Measurements from ENCODE around the gene GAPT.
A peak's percentile ranks its signal among the peaks of the same experiment; 100 is the strongest.

The GAPT gene

DNA sequence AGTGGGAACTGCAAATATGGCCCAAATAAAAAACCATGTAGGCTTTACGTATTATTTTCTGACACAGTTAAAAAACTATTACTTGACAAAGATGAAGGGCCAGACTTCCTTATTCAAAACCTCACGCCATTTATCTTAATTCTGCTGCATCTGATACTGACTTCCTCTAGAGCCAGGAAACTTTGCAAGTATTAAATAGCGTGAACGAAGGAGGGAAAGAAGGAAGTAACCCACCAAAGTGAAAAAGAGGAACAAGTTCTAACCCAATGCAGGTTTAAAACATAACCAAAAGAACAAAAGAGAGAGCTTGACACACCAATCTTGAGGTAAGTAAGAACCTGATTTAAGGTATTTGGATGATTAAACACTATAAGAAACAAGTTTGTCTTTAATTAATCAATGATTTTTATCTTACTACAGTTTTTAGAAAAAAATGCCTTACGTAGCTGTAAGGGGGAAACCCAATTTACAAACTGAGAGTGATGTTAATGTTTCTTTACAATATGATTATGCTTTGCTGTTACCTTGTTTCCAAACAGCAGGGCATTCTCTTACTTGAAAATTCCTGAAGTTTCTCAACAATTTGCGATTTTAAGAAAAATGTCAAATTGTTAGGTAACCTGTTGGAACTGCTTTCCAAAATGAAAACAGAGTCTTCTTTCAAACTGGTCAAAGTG lies at the start of gene GAPT:
TSS of gene GAPT (plus strand) at position 220 of the 677 bp plus-strand sequence. CDS start 3,102 bp downstream, outside the sequence.
- no peak for DNase-seq

DNA sequence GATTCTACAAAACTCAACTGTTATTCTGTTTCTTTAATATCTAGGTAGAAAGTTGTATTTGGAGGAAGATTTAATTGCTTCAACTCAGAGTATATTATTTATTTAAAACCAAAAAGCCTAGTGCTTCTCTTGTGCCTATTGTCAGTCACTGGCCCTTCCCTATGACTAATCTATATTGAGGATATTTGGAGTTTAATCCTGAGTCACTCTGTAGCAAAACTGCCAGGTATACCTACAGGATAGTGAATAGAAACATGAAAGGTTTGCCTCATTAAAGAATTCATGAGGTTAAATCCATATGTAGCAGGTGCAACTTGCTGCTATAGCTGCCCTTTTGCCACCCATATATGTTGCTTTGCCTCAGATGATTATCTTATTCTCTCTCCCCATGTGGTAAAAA lies 46.4 kb upstream of the GAPT start:
- no peak for DNase-seq

DNA sequence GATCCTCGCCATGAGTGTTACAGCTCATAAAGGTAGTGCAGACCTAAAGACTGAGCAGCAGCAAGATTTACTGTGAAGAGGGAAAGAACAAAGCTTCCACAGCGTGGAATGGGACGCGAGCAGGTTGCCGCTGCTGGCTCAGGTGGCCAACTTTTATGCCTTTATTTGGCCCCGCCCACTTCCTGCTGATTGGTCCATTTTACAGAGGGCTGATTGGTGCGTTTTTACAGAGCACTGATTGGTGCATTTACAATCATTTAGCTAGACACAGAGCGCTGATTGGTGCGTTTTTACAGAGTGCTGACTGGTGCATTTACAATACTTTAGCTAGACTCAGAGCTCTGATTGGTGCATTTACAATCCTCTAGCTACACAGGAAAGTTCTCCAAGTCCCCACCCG lies 45.2 kb upstream of the GAPT start:
- no peak for DNase-seq

DNA sequence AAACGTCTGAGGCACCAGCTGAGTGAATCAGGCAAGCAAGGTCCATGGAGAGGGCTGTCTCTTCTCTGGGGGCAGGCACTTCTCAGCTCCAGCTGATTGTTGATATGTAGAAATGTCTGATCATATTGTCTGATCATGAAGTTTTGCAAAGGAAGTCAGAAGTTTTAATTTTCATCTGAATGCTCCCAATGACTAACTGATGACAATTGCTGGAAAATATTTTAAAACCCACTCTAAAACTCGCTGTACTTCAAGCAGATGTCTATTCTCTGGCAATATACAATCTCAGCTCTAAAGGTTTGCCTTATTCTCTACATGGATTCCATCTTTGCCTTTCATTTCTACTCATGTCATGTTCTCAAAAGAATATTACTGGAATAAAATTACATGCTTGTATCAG lies 44.0 kb upstream of the GAPT start:
- DNase-seq, result no peak

DNA sequence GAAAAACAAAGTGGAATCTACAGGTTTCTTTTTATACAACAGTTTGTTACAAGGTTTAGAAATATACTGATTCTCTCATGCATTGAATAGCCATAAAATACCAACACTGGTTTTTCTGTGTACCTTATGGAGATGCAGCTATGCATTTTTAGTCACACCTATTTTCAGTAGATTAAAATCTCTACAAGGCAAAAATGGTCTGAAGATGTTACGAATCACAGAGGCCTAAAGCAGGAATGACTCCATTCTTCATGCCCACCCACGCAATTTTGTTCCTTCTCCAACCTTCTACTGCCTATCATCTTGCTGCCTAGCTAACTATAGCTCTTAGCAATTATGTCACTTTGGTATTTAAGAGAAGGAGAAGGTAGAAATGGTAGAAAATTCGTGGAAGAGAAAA lies 41.2 kb upstream of the GAPT start:
- no peak for DNase-seq

DNA sequence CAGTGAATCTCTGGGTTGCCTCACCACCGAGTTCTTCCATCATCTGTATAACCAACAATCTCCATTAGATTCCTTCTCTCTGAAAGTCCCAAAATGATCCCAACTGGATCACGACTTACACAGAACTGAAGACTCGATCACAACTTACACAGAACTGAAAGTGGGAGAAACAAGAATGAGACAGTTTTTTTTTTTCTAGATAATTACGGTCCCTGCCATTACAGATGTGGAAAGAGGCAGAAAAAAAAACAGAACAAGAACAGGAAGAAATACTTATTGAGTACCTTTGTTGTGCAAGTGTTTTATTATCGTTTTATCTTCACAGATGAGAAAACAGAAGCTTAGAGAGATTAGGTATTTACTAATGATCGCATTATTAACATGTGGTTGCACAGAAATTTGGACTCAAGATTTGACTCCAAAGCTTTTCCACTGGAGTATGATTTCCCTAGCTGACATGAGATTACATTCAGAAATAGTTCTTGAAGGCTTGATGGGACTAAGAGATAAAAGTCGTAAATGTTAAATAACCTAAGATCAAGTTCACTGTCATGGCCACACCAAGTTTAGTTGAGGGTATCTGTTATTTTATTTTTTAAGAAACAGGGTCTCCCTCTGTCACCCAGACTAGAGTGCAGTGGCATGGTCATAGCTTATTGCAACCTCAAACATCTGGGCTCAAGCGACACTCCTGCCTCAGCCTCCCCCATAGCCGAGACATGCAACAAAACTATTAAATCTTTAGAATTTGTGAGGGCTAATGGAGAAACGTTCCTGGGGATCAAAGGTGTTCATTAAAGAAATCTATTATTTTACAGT lies 40.2 kb upstream of the GAPT start:
- DNase-seq, result no peak

DNA sequence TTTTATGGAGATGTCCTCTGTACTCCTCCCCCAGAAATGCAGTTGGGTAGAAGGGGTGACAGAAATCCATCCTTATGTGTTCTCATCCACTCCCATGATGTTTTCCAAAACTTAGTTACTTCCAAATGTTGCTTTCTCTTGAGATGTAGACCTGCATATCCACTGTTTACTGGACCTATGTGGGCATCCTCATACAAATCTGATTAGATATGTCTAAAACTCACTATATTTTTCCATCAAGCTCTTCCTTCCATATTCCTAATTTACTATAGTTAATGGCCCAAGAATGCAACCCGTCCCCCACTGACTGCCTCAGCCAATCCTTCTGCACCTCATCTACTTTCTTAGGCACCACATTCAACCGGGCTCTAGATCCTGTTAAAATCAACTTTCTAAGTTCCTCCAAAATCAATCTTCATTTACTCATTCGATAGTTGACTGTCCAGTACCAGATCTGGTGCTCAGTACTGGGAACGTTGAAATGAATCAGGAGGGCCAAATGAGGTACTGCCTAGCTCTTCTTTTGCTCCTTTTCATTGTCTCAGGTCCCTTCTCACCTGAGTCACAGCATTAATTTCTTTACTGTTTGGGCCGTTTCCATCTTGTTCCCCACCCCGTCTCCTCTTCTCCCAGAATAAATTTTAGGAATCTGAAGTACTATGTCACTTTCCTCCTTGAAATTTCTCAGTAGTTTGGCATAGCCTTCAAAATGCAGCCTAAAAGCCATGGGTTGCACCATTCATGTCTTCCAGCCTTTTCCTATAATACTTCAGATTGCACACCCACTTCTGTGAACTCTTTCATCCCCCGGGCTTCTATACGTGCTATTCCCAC lies 39.3 kb upstream of the GAPT start:
- no peak for DNase-seq

DNA sequence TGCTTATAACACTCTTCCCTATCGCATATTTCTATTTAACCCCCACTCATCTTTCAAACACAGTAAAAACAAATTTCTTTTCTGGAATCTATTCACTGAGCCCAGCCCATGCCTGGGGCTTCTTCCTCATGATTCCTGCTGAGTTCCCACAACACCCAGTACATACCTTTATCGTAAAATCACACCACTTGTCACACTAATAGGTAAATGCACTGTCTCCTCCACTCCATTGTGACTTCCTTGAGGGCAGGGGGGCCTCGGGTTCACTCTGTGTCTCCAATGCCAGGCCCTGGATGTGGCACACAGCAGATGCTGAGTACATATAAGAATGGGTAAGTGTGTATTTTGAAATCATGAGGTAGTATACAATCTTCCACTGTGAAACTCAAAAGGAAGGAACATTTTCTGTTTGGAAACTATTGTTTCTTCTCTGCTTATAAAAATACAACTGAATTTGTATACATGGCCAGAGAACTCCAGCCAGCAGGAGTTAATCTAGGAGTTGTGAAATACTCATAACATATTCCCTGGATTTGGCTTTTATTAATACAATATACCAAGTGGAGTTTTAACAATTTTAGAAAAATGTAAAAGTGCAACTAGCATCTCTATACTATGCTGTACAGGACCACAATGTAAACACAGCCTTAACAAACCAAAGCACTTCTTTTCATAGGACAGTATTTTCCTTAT lies 38.5 kb upstream of the GAPT start:
- no peak for DNase-seq

DNA sequence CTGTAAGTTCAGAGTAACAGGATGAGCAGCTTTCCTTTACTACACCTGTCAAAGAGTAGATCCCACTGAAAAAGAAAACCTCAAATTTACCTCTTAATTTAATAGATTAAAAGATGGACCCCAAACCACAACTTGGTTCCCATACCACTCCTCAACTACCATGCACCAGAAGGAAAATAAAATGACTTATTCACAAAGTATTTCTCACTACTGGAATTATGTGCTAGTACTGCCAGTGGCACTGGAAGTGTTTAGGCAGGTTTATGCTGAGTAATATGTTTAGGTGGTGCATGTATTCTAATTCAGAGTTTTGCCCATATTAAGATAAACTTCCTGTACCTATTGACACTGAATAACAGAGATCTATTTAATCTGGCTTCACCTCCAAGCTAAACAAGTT lies 37.9 kb upstream of the GAPT start:
- no peak for DNase-seq

DNA sequence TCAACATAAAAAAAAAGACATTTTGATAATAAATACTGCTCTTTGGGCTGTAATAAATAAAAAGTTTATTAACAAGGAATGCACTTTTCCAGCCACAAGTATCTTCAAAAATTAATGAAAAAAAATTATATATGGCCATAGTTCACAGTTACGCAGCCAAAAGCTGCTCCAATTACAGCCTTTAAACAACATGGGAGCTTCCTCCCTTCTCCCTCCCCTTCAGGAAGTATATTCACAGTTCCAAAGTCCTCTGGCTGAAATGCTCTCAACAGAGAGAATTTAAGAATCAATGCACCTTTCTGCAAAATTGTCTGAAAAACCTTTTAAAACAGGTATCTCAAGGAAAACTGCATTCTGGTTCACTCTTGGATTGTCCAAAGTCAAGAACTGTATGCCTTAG lies 37.2 kb upstream of the GAPT start:
- DNase-seq, result no peak

DNA sequence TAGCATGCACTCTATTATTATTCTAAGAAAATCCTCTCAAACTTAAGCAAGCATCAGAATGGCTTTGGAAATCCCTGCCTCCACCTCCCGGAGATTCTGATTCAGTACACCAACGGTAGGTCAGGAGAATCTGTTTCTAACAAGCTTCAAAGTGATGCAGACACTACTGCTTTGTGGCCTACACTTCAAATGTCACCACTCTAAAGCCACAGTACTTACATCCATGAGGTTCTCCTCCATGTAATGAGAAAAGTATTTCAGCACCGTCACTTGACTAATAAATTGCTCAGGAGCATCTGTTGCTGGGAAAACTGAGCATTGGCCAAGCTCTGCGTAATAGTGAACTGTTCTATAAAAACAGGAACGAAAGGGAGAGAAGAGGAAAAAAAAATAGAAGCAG lies 36.2 kb upstream of the GAPT start:
- DNase-seq, result no peak

DNA sequence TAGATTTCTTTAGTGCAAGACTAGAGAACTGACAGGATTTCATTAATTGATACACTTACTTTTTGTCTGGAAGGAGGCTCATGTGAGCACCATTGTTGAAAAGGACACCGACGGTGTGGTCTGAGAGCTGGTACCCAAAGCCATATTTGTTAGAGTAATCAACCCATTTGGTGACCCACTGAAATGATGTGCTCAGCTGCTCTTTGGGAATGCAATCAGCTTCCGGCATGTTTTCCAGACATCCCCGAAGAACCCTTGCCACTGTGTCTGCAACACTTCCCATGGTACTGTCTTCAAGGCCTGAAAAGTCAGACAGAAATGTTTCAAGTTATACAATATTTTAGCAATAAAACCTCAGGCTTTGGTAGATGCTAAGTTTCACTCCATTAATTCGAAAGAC lies 35.8 kb upstream of the GAPT start:
- no peak for DNase-seq

DNA sequence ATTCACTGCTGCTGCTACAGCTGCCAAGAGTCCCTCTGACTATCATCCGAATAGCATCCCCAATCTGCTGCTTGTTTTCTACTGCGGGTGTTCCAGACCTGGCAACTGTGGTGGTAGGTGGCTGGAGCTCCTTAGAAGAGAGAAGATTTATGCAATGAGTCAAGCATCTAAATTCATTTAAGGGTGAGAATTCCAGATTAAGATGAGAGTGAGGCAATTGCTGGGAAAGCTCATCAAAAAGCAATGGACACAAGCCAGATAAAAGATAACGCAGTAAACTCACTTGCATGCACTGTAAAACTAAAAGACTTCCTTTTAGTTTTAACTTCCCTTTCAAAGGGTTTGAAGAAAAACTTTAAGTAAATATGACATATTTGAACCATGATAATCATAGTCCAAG lies 35.2 kb upstream of the GAPT start:
- no peak for DNase-seq

DNA sequence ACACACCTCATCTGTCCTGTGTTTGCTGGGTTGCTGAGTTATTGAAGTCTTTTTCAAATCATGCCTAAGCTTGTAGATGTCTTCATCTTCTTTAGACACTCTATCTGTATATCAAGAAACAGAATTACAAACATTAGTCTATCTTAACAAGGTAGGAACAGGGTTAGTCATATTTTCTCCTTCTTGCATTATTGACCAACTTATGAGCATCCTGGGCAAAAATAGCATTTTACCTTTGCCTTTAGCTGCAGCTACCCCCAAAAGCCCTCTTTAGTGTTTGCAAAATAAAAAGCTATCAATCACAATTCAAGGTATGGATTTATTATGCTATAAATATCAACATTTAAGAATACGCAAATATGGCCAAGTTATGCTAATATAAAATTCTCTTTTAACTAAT lies 34.7 kb upstream of the GAPT start:
- no peak for DNase-seq

DNA sequence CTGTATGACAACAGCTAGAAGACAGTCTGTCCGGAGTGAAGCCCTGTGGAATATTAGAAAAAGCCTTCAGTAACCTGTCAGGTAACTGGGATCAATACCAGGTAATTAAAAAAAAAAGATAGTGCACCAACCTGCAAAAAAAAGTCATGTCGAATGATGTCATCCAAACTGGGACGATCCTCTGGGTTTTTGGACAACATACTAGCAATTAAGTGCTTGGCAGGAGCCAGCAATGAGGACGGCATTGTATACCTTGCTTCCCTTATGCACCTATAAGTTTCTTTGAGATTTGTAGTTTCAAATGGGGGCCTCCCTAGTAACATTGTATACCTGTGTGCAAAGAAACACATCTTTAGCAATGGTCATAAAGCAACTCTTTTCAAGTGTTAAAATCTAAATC lies 34.2 kb upstream of the GAPT start:
- DNase-seq, result no peak

DNA sequence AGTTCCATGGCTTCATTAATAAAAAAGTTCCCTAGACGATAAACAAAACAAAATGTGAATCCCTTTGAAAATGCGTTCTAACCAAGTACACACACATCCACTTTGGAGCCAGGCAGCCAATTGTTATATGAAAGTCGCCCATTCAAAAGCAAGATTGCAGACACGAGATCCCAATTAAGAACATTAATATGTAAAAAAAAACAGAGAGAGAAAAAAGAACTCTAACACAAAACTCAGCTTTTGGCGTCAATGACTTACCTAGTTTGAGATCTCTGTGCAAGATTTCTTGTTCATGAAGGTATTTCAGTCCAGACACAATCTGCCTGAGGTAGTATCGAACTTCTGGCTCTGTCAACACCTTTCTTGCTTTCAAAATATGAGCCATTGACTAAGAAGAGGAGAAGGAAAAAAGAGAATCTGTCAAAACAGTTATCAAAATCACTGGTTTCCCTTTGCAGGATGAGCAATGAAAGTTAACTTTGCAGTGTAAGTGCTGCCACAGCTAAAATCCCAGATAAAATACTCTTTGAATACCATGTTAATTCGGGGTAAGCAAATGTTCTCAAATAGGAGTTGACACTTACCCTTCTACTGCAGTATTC lies 33.0 kb upstream of the GAPT start:
- DNase-seq, result no peak

DNA sequence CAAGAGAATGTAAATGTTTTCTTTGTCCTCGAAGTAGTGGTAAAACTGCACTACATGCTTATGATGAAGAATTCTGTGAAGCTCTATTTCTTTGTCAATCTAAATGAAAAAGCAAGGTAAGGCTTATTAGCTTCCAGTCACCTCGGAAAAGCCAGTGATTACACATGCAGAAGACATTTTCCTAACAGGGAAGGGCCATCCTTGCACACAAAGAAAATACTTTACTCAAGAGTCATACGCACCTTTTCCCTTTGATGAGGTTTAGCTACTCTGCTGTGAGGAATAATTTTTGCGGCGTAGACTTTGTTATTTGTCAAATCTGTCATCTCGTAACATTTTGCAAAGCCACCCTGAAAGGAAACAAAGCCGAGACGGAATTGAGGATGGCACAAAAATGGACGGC lies 32.5 kb upstream of the GAPT start:
- DNase-seq, result no peak

DNA sequence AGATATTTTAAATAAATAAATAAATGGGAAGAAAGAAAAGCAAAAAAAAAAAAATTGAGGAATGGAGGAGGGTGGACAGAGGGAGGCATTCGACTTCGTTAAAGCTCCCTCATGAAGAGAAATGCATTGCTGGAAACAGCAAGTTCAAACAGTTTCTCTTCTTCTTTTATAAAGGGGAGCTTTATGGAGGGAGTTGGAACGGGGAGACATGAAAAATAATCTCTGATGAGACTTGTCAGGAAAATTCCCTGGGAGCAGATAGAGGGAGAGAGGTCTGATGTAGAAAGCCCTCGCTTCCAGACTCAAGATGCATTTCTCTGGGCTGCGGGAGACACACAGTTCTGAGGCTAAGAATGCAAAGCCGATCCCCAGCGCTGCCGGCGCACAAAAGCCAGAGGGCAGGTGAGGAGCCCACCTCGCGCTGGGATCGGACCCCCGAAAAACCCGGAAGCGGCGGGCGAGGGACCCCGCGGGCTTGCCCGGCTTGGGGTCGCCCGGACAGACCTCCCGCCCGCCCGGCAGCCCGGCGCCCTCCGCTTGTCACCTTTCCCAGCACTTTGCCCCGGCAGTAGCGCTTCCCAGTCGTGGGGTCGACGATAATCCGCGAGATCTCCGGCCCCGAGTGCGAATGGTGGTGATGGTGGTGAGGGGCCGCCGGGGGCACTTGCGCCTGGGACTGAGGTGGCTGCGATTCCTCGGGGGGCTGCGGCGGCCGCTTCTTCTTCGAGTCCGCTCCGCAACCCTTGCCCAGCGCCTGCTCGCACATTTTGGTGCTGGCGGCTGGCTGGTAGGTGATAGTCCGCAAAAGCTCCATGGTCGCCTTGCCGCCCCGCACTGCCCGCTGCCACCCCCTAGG lies 31.9 kb upstream of the GAPT start:
- peak; percentile 90 for DNase-seq

DNA sequence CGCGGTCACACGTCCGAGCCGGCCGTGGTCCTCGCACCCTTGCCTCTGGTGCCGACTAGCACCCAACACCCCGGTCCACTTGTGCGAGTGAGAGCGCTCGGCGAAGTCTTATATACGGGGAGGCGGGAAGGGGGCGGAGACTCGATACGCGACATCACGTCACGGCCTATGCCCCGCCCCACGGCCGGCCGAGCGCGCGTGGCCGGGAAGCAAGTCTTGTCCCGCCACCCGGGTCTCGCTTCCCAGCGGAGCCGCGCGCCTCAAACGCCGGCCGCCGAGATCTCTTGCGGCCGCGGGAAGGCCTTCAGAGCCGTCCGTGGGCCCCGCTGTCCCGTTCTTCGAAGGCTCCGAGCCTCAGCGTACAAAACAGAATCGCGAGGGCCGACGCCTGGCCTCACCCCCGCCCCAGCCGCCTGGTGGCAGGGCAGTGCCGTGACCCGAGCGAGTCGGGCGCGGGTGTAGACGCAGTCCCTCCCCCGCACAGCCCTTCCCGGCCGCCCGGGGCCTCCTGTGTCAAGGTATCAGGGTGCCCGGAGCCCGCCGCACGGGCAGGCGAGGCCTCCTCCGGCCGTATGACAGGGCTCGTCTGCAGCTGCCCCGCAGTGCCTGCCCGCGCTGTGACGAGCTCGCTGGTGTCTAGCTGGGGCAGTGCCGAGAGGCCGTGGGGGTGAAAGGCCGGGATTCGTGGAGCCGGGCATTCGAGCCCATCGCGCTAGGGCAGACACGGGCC lies 31.1 kb upstream of the GAPT start, which contains the start of gene PLK2:
TSS of gene PLK2 (minus strand) at position 85 of the 730 bp plus-strand sequence. CDS start 127 bp downstream, outside the sequence.
- DNase-seq, result peak; percentile 99

DNA sequence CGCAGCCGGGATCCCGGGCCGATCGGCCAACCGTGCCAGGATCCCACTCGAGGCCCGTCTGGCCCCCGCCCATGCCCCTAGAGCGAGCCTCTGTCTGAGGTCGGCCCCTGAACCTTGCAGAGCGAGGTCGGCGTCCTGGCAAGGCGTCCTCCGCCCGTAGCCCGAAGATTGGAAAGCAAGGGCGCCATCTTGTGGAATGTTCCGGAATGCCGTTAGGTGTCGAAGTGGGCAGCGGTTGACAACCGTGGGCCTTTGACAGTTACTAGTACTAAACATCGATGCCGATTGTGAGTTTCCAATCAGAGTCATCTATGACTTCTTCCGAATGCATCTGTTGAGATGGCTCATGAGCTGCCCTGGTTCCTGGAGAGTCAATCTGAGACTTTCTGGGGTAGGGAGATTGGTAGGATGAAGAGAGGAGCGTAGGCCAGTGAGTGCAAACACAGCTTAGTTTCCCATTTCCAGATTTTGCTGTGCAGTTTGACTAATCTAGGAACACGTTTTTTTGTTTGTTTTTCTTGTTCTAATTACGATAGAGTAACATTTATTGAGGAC lies 30.4 kb upstream of the GAPT start:
- peak; percentile 99 for DNase-seq

Measured in eye (tissue), 1 donor.